Activated CD4-positive, alpha-beta T cell treated with anti-CD3 and anti-CD28 coated beads, Interleukin-2, amount 50 U/mL, for 1 hour (primary cell): Measurements from ENCODE around the gene SPG7.
"Not testable (repeated sequence)": the region's sequence is repeated elsewhere in the genome, so short reads cannot be mapped to it uniquely, and the experiment has no call there.

Experiments
- DNase-seq: peaks from one replicate; pipeline ENCODE4 v3.0.0-alpha.2; 2020

The SPG7 gene

DNA sequence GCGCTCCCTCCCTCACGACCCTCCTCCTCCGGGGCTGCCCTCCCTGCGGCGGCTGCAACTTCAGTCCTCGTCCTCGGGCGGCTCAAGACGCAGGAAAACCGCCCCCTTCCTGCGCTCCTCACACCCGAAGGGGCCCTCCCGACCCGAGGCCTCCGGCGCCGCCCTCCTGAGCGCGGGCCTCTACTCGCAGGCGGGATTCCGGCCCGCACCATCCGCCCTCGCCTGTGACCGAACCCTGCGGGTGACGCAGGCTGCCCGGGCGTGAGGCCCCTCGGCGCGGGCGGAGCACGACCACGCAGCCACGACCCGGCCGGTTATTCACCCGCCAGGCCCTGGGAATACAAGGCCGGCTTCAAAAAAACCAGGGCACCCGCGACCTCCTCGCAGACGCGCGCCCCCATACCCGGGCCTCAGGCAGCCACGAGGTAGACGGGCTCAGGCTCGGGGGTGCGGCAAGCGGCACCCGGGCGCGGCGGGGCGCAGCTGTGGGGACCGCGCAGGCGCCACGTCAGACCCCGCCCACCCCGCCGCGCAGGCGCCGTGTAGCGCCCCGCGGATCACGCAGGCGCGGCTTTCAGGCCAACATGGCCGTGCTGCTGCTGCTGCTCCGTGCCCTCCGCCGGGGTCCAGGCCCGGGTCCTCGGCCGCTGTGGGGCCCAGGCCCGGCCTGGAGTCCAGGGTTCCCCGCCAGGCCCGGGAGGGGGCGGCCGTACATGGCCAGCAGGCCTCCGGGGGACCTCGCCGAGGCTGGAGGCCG, at the start of gene SPG7:
TSS of gene SPG7 (plus strand) at position 570 of the 757 bp plus-strand sequence. CDS start at position 585, 15 bp downstream.
- peak; percentile 88 for DNase-seq

DNA sequence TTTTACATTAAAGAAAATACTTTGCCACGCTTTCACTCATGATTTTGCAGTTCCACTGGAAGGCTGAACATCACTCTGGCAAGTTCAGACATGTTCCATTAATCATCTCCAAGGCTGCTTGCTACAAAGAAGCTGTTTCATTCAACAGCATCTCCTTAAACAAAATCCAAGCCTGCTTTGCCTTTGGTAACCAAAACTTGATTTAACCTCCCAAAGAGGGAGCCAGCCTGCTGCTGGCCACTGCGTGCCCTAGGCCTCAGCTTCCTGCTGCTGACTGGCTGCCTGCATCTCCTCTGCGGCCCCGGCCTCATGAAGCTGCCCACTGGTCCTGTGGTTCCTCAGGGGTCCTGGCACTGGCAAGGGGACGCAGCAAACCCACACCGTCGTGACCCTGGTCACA, 49.7 kb upstream of the SPG7 start:
- no peak for DNase-seq

DNA sequence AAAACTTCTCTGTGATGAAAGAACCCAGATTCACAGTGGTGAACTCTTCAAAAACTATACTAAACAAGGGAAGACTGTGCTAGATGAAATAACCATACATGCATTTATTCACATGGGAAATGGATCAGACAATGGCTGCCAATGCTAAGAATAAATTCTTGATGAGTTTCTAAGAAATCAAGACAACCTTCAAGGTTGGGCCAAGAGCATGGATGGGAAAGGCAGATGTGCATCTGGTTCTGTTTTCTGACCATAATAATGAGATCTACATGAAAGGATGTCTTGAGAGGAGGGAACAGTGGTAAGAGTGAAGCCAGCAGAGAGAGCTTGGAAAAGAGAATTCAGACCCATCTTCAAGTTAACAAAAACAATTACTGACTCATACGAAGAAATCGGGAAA, 49.2 kb upstream of the SPG7 start:
- no peak for DNase-seq

DNA sequence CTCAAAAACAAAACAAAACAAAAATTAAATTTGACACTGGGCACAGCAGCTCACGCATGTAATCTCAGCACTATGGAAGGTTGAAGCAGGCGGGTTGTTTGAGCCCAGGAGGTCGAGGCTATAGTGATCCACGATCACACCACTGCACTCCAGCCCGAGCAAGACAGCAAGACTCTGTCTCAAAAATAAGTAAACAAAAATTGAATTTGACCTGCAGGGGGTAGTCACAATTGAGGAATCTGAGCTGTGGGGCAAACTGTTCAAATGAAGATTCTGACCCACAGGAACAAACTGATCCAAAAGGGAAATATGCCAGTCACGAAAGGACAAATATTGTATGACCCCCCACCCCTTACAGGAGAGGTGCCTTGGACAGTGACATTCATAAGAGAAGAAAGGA, 47.6 kb upstream of the SPG7 start:
- DNase-seq = no peak

DNA sequence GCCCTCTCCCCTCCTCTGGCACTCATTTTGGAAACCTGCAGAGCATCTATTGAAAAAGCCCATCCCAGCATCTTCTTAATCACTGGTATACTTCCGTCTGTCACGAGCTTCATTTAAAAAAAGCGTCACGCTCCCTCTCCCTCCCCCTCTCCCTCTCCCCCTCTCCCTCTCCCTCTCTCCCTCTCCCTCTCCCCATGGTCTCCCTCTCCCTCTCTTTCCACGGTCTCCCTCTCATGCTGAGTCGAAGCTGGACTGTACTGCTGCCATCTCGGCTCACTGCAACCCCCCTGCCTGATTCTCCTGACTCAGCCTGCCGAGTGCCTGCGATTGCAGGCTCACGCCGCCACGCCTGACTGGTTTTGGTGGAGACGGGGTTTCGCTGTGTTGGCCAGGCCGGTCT, 46.3 kb upstream of the SPG7 start:
- not testable (repeated sequence) for DNase-seq

DNA sequence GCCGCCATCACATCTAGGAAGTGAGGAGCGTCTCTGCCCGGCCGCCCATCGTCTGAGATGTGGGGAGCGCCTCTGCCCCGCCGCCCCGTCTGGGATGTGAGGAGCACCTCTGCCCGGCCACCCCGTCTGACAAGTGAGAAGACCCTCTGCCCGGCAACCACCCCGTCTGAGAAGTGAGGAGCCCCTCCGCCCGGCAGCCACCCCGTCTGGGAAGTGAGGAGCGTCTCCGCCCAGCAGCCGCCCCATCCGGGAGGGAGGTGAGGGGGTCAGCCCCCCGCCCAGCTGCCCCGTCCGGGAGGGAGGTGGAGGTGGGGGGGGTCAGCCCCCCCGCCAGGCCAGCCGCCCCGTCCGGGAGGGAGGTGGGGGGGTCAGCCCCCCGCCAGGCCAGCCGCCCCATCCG, 45.6 kb upstream of the SPG7 start:
- DNase-seq = not testable (repeated sequence)

DNA sequence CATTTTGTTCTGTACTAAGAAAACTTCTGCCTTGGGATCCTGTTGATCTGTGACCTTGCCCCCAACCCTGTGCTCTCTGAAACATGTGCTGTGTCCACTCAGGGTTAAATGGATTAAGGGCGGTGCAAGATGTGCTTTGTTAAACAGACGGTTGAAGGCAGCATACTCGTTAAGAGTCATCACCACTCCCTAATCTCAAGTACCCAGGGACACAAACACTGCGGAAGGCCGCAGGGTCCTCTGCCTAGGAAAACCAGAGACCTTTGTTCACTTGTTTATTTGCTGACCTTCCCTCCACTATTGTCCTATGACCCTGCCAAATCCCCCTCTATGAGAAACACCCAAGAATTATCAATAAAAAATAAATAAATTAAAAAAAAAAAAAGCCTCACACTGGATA, 44.9 kb upstream of the SPG7 start:
- not testable (repeated sequence) for DNase-seq

DNA sequence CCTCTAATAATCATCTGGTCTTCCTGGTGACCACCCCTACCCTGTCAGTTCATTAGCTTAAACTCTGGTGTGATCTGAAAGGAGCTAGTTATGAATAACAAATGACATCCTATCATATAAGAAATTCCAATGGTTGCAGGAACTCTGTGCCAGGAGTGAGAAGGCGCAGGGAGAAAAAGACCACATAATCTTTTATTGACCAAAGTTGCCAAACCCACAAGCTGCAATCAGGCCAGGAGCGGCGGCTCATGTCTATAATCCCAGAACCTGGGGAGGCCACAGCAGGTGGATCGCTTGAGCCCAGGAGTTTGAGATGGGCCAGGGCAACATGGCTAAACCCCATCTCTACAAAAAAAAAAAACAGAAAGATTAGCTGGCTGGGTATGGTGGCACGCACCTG, 41.3 kb upstream of the SPG7 start:
- no peak for DNase-seq

DNA sequence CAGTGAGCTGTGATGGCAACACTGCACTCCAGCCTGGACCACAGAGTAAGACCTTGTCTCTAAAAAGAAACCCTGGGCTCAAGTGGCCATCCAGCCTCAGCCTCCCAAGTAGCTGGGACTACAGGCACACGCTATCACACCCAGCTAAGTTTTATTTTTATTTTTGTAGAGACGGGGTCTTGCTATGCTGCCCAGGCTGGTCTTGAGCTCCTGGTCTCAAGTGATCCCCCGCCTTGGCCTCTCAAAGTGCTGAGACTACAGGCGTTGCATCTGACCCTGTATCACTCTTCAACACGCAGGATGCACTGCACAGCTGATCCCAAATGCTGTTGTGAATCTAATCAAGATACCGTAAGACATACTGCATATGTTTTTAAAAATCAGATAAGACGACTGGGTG, 40.8 kb upstream of the SPG7 start:
- no peak for DNase-seq

DNA sequence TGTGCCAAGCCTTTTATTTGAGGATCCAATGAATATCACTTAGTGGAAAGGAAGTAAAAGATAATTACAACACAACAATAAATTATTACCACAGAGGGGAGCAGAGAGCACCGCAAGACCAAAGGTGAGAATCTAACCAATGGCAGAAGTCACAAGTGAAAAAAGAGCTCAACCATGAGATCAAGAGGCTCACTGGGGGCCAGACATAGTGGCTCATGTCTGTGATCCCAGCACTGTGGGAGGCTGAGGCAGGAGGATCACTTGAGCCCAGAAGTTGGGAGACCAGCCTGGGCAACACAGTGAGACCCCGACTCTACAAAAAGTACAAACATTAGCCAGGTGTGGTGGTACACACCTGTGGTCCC, 35.5 kb upstream of the SPG7 start:
- no peak for DNase-seq

DNA sequence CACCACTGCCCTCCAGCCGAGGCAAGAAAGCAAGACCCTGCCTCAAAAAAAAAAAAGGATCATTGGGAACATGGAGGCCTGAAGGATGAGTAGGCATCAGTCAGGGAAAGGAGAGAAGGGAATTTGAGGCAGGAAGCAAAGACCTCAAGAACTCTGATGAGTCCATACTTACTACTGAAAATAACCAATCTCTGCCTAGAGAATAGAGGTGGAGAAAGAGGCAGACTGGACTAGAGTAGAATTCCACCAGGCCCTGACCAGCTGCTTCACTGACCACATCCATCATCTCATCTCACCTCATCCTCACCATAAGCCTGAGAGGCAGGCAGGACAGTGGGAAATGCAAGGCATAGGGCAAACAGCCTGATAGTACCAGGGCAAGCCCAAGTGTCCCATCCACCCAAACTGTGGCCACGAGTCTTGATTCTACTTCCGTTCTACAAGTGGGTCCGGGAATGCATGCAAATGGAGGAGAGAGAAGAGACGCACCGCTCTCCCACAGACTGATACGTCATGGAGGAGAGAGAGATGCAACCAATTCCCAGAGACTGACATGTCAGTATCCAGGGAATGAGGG, 35.0 kb upstream of the SPG7 start:
- no peak for DNase-seq

DNA sequence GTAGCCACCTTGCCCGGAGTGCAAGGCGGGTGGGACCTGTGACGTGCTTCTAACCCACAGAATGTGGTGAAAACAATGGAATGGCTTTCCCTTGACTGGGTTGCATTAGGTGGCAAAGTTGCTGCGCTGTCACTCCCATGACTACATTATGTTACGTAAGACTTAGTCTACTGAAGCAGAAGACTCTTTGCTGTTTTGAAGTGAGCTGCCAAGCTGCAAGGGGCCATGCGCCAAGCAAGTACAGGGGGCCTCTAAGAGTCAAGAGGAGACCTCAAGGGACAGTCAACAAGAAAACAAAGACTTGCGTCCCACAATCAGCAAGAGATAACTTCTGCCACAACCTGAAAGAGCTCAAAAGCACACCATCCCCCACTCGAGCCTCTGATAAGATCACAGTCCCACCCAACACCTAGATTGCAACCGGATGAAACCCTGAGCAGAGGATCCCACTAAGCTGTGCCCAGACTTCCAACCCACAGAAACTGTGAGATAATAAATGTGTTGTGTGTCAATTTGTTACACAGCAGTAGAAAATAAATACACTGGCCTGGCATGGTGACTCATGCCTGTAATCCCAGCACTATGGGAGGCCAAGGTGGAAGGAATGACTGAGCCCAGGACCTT, 34.3 kb upstream of the SPG7 start:
- DNase-seq = no peak

DNA sequence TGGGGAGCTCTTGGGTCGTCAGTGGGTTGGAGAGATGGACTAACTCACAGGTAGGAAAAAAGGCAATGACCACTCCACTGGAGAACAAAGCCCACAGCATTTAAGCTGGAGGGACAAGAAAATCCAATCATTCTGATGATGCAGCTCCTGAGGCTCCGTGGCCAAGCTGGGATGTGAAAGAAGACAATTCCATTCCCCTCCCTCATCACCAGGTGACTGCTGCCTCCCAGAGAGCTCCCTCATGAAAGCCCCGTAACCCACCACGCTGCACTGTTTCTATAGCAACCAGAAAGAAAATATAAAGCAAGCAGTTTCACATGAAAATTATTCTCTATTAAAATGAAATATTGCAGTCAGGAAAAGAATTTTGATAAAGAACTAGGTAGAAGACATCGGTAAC, 33.1 kb upstream of the SPG7 start:
- no peak for DNase-seq

DNA sequence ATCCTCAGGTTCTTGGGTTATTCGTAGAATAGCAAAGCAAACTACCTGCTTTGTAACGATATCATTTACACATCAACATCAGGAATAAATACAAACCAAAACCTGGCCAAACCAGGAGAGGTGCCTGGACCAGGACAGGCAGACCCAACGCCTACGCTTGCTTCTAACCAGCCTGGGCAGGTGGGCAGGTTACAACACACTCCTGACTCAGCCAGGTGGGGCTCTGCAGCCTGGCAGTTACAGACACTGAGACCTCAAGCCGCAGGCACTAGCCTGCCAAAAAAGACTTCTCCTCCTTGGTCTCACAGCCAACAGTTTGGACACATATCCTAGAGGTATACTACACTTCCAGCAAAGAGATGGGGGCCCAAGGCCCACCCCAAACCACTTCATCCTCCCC, 31.8 kb upstream of the SPG7 start:
- DNase-seq = no peak

DNA sequence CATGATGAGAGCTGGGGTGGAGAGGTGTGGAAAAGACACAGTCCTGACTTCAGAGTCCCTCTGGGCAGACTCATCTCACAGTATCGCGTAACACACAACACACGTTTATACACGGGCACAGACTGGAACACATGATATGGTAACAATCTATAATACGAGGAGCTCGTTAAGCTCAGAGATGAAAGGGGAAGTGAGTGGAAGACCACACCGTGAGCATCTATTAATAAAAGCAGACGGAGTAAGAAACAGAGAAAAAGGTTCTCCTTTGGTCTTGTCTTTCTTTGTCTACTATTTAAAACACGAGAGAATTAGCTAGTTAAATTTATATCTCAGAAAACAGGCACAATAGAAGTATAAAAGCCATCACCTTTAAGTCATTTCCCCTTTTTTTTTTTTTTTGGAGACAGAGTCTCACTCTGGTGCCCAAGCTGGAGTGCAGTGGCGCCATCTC, 31.4 kb upstream of the SPG7 start:
- no peak for DNase-seq

DNA sequence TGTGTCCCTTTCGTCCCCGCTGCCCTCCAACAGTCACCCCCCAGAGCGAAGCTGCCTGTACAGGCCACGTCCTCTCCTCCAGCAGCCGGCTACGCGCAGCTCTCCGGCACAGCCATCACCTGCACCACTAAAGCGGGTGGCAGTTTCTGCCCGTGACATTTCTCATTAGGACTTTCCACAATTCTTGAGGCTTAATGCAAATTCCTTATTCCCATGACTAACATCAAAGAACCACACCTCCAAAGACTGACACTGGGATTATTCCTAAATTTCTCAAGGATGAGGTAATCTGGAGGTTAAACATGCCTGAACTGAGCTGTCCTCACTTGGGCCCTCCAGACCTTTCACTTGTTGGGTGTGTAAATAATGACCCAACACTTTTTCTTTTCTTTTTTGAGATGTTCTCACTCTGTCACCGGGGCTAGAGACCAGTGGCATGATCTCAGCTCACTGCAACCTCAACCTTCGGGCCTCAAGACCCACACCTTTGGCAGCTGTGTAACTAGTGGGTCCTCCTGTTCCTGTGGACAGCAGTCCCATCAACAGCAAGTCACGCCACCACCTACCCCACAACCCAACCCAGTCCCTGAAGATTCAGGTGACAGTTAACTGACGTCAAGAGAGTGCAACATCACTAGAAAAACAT, 29.5 kb upstream of the SPG7 start:
- no peak for DNase-seq

DNA sequence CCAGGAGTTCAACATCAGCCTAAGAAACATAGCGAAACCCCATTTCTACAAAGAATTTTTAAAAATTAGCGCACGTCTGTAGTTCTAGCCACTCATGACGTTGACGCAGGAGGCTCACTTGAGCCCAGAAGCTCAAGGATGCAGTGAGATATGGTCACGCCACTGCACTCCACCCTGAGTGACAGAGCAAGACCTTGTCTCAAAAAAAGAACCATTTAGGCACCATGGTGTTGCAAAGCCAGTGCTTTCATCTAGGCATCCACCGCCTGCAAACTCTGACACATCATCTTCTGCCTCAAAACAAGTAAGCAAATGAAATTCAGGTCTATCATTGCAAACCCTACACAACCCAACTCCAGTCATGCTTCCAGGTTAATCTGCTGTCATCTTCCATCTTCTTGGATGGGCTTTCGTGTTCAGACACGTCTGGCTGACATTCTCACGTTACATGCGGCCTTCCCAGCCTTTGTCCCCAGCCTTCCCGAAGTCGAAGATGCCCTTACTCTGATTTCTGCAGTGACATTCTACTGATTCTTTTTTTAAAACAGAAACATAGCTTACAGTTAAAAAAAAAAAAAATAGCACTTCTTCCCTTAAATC, 26.7 kb upstream of the SPG7 start:
- DNase-seq = no peak

DNA sequence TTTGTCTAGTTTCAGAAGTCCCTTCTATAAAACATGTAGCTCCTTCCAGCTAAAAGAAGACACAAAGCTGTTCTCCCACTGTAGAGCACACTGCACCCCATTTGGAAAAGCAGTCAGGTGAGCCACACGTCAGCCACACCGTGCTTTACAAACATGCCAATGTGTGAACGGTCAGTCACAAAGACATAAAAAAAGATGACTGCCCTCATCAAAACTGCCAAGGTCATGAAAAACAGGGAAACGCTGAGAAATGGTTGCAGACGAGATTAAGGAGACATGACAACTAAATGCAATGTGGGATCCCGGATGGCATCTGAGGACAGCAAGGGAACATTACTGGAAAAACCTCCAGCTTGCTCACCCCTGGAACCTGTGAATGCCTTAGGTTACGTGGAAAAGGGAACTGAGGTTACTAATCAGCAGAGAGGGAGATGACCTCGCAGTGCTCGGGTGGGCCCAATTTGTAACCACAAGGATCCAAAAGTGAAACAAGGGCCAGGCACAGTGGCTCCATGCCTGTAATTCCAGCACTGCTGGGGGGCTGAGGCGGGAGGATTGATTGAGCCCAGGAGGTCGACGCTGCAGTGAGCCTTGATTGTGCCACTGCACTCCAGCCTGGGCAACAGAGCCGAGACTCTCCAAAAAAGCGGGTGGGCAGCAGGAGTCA, 25.9 kb upstream of the SPG7 start:
- no peak for DNase-seq

DNA sequence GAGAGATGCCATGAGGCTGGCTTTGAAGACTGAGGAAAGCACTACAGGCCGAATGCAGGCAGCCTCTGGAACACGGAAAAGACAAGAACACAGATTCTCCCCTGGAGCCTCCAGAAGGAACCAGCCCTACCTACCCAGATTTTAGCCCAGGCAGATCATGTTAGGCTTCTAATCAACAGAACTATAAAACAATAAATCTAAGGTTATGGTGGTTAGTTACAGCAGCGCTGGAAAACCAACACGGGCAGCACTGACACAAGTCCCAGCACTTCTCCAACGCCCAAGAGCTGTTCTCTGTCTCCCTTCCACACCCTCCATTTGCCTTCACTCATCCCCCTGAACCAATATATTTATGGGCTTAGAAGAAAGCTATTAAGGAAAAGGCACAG, 25.4 kb upstream of the SPG7 start:
- no peak for DNase-seq

DNA sequence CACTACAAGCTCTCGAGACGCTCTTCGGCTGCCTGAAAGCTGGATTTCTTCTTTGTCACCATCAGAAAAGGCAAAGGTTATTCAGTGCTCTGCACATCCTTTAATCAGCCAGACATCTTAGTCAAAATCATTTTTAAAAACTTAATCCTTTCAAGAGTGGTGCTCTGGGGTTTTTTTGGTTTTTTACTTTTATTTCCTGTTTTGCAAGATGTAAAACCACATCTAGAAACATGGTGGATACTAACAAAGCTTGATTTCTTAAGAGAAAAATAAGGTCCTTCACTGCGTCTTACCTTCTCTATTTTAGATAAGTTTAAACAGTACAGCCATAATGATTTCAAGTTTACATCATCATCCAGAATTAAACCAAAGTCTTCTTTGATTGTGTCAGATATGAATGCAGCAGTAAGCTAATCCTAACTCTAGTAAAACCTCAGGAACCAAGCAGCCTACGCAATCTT, 24.1 kb upstream of the SPG7 start:
- DNase-seq = no peak

DNA sequence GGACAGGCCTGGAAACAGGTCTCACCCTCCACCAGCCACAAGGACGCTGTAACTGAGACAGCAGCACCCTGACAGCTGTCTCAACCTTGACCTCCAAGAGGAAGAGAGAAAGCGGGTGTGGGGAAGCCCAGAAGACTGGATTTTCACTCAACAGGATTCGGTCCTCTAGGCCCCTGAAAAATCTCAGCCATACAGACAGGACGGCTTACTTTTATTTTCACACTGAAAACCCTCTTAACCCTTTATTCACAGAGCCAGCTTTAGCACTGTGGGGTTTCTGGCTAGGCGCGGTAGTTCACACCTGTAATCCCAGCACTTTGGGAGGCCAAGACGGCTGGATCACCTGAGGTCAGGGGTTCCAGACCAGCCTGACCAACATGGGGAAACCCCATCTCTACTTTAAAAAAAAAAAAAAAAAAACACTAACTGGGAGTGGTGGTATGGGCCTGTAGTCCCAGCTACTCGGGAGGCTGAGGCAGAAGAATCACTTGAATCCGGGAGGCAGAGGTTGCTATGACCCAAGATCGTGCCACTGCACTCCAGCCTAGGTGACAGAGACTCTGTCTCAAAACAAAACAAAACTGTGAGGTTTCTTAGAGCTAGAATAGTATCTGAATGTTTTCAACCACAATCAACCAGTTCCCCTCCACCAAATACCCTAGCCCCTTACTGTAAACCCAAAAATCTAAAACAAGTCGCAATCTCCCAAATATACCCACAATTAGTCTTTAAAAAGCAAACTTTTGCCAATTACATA, 23.1 kb upstream of the SPG7 start:
- DNase-seq = no peak

DNA sequence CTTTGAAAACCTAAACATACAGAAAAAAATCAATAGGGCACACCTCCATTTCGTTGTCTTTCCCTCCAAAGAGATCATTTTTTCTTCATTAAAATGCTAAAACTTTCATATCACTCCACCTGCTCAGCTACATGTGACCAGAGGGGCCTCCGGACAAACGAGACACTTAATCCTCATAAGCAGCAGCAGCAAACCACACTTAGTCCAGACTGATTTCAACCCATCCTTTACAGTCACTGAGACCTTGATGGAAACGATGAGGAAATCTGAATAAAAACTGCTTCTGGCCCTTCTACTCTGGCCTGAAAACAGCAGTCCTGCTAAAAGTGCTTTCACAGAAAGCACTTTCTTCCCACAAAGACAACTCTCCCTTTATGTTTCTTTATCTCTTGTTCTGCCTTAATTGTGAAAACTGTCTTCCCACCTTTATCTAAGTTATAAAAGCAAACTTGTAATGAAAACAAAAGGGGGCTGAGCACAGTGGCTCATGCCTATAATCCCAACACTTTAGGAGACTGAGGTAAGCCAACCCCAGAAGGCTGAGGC, 22.4 kb upstream of the SPG7 start:
- DNase-seq = no peak
